GM12874 (cell line): ENCODE data around the gene ACVR1B.

Experiments used
- TF ChIP-seq, protein P1 (sequence below): IDR thresholded peaks from 2 replicates; pipeline ENCODE4 v1.5.1; 2011; ENCODE audit warnings: low read depth, mild to moderate bottlenecking, control low read depth, low read length, moderate library complexity; ENCODE audit not compliant: insufficient read depth

The ACVR1B gene

DNA sequence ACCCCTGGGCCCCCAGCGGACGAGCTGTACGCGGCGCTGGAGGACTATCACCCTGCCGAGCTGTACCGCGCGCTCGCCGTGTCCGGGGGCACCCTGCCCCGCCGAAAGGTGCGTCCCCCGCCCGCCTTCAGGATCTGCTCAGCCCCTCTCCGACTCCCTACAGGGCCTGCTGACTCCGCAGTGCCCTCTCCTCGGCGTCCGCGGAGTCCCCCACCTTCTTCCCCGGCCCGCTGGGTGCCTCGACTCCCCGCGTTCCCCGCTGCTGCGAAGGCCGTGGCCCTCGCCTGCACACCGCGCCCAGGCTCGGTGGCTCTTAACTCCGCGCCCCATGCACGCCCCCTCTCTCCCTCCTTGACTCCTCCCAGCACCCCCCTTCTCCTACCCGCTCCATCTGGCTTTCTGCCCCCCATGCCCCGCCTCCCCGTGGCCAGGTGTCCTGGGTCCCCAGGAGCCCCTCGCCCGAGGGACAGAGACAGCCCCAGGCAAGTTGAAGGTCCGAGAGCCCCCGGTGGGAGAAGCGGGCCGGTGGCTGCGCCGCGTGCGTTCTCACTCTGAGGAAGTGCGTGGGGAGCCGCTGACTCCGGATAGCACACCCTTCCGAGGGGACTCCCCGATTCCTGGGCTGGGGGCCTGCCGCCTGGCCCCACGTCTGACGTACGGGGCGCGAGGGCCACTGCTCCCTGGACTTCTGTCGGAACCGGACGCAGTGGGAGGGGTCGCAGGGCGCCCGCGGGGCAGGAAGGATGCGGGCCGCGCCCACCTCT lies 55.8 kb downstream of the ACVR1B start:
- TF ChIP-seq, protein P1, sequence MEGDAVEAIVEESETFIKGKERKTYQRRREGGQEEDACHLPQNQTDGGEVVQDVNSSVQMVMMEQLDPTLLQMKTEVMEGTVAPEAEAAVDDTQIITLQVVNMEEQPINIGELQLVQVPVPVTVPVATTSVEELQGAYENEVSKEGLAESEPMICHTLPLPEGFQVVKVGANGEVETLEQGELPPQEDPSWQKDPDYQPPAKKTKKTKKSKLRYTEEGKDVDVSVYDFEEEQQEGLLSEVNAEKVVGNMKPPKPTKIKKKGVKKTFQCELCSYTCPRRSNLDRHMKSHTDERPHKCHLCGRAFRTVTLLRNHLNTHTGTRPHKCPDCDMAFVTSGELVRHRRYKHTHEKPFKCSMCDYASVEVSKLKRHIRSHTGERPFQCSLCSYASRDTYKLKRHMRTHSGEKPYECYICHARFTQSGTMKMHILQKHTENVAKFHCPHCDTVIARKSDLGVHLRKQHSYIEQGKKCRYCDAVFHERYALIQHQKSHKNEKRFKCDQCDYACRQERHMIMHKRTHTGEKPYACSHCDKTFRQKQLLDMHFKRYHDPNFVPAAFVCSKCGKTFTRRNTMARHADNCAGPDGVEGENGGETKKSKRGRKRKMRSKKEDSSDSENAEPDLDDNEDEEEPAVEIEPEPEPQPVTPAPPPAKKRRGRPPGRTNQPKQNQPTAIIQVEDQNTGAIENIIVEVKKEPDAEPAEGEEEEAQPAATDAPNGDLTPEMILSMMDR: no peak

DNA sequence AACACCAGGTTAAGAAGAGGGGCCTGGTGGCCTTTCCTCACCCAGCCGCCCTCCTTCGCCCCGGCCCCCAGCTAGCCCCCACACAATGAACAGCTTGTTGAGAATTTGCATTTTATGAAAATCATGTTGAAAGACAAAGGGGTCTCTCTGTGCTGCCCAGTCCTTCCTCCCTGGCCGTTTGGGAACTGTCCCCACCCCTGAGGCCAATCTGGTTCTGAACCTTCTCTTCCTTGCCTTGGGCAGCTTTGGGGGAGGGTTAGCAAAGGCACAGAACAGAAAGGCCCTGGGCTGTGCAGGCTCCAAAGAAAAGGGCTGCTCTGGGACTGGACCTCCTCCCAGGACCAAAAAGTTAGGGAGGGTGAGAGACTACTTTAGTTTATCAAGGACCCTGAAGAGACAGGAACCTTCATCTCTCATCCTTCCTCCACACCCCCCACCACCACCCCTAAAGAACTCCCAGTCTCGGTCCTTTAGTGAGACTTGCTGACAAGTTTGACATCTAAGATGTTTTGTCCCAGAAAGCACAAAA lies 56.5 kb downstream of the ACVR1B start:
- TF ChIP-seq, protein P1: no peak

DNA sequence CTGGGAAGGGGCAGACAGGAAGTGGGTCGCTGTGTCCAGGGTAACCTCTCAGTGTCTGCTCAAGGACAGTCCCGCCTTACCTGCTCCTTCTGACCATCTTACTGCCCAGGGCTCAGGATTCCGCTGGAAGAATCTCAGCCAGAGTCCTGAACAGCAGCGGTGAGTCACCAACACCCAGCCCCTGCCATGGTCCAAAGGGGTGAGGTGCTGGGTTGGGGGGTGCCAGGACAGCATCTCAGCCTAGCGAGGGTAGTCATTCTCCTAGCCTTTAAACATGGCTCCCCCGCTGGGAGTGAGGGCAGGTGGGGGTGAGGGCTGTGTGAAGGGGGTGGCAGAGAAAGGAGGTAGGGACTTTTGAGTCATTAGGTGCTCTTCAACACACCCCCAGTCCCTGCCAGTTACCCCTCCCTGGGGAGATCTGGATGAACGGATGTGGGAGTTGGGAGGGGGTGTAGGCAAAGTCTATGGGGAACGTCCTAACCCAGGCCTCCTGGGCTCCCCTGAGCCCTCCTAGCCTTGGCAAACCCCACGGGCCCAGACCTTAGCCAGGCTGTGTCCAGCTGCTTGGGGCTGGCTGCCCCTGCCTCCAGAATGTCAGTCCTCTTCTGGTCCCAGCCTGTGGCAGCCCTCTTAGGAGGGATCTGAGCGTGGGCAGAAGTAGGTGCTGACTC lies 57.7 kb downstream of the ACVR1B start:
- TF ChIP-seq, protein P1: no peak

DNA sequence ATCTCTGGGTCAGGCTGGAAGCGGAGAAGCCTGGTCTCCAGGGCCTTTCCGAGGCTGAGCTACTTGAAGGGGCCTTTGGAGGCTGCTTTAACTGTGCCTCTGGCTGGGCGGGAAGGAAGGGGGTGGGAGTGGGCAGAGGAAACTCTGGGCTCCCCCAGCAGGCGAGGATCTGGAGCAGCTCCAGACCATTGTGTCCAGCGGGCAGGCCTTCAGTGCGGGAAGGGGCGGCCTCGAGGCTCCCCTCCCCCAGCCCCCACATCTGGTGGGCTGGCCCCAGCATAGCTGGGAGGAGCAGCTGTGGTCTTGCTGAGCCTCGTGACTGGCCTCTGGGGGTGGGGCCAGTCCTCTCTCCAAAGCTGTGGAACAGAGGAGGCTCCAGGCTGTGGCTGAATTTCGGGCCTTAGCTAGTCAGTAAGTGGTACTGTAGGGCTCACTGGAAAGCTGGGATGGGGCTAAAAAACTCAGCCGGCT lies 58.7 kb downstream of the ACVR1B start:
- TF ChIP-seq, protein P1: no peak

DNA sequence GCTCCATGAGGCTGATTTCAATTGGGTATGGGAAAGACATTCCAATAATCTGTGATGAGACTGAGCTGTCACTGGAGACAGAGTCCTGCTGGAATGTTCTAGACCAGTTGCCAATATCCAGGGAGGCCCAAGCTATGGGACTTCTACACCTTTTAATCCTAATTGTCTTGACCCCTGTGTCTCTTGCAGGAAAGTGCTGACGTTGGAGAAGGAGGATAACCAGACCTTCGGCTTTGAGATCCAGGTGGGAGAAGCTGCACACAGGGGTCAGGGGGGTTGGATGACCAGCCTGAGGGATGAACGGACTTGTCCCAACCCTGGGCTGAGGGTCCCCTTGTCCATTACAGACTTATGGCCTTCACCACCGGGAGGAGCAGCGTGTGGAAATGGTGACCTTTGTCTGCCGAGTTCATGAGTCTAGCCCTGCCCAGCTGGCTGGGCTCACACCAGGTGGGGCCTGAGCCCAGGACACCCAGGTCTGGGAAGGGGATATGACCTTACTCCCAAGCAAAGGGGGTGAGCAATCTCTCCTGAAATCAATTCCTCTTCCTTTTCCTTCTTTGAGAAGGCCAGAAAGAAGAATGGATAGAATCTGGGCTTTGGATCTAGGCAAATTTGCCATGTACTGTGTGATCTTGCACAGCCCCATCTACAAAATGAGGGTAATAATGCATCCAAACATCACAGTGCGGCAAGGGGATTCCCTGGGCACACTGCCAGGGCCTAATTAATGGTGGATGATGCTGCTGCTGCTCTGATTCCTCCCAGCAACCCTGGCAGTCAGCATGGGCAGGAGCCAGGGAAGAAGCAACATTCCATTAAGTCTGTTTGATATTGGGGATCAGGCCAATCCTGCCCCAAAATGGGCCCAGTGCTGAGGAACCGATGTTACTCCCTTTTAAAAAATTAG lies 59.4 kb downstream of the ACVR1B start:
- TF ChIP-seq, protein P1: no peak

DNA sequence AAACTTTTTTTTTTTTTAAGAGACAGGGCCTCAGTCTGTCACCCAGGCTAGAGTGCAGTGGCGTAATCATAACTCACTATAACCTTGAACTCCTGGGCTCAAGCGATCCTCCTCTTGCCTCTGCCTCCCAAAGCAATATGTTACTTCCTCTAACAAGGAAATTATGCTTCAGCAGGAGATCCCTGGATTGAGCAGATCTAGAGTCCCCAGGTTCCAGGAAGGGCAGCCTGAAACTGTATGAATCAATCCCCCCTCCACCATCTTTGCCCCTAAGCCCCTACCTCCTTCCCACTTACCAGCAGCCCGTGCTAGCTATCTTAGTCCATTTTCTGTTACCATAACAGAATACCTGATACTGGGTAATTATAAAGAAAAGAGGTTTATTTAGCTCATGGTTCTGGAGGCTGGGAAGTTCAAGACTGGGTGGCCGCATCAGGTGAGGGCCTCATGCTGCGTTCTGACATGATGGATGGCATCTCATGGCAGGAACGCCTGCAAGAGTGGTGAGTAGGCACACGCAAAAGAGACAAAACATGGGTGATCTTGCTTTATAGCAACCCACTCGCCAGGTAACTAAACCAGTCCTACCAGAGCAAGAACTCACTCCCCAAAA lies 60.2 kb downstream of the ACVR1B start:
- TF ChIP-seq, protein P1: no peak
